Measurements from ENCODE around the gene NUPR2.

DNA sequence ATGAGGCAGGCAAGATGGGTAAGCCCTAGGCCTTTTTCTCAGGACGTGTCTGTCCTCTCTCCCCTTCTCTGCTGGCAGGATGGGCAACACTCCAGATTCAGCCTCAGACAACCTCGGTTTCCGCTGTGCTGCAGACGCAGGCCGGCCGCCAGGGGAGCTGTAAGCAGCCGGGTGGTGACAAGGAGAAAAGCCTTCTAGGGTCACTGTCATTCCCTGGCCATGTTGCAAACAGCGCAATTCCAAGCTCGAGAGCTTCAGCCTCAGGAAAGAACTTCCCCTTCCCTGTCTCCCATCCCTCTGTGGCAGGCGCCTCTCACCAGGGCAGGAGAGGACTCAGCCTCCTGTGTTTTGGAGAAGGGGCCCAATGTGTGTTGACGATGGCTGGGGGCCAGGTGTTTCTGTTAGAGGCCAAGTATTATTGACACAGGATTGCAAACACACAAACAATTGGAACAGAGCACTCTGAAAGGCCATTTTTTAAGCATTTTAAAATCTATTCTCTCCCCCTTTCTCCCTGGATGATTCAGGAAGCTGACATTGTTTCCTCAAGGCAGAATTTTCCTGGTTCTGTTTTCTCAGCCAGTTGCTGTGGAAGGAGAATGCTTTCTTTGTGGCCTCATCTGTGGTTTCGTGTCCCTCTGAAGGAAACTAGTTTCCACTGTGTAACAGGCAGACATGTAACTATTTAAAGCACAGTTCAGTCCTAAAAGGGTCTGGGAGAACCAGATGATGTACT lies 36.6 kb downstream of the NUPR2 start:
- TF ChIP-seq, protein P1, sequence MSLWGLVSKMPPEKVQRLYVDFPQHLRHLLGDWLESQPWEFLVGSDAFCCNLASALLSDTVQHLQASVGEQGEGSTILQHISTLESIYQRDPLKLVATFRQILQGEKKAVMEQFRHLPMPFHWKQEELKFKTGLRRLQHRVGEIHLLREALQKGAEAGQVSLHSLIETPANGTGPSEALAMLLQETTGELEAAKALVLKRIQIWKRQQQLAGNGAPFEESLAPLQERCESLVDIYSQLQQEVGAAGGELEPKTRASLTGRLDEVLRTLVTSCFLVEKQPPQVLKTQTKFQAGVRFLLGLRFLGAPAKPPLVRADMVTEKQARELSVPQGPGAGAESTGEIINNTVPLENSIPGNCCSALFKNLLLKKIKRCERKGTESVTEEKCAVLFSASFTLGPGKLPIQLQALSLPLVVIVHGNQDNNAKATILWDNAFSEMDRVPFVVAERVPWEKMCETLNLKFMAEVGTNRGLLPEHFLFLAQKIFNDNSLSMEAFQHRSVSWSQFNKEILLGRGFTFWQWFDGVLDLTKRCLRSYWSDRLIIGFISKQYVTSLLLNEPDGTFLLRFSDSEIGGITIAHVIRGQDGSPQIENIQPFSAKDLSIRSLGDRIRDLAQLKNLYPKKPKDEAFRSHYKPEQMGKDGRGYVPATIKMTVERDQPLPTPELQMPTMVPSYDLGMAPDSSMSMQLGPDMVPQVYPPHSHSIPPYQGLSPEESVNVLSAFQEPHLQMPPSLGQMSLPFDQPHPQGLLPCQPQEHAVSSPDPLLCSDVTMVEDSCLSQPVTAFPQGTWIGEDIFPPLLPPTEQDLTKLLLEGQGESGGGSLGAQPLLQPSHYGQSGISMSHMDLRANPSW (CRISPR knock-in tag; conservative IDR thresholded peaks at IDR 0.05; ENCODE audit: low read depth): no peak
- TF ChIP-seq CTCF (IDR thresholded peaks at IDR 0.05): no peak
- no peak for TF ChIP-seq ESRRA (CRISPR knock-in tag; IDR thresholded peaks at IDR 0.05; ENCODE audit: borderline replicate concordance)
